GM19193 (cell line): Measurements from ENCODE around the gene IRF7.

Source experiments
- POLR2A ChIP-seq: IDR thresholded peaks from 4 replicates; pipeline ENCODE4 v1.6.1; 2011; ENCODE audit not compliant: insufficient read depth, insufficient read length; ENCODE audit errors: extremely low read depth

The IRF7 gene

DNA sequence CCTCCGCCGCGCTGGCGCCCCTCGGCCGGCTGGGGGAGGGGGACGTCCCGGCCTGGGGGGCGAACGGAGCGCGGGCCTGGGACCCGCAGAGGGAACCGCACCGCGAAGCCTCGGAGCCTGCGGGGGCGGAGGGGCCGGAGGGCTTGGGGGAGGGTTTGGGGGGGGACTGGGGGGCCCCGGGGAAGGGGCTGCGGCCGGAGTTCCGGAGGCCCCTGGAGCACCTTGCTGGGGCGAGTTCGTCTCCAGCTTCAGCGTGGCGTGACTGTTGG, 11.5 kb upstream of the IRF7 start:
- TF ChIP-seq POLR2A = no peak

GRCh38 chr11:626475-627307, 10.9 kb upstream of the IRF7 start, which contains the start of gene SCT:
Gene SCT (minus strand): TSS chr11:627181. CDS start chr11:627143, 38 bp downstream.
- no peak for TF ChIP-seq POLR2A

- TF ChIP-seq POLR2A = no peak
These were observed 10.0 kb upstream of the IRF7 start for GRCh38 chr11:625636-626268.

GRCh38 chr11:624705-625635, 9.2 kb upstream of the IRF7 start, which contains the start of gene CDHR5:
Gene CDHR5 (minus strand): TSS chr11:624955. CDS start chr11:624902, 53 bp downstream.
- TF ChIP-seq POLR2A = no peak

- TF ChIP-seq POLR2A = no peak
These were observed 8.4 kb upstream of the IRF7 start for GRCh38 chr11:623999-624704.

GRCh38 chr11:623349-623869, 7.7 kb upstream of the IRF7 start:
- TF ChIP-seq POLR2A = no peak

DNA sequence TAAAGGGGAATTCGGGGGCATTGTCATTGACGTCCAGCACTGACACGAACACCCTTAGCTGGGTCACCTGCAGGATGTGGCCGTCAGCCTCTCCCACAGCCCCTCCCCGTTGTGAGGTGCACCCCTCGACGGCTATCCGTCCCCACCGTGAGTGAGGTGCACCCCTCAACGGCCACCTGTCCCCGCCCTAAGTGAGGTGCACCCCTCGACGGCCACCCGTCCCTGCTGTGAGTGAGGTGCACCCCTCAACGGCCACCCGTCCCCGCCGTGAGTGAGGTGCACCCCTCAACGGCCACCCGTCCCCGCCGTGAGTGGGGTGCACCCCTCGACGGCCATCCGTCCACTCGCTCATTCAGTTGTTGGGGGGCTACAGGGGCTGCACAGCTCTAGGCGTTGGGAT, 6.1 kb upstream of the IRF7 start:
- no peak for TF ChIP-seq POLR2A

- no peak for TF ChIP-seq POLR2A
These were observed 5.4 kb upstream of the IRF7 start for GRCh38 chr11:620935-621814.

DNA sequence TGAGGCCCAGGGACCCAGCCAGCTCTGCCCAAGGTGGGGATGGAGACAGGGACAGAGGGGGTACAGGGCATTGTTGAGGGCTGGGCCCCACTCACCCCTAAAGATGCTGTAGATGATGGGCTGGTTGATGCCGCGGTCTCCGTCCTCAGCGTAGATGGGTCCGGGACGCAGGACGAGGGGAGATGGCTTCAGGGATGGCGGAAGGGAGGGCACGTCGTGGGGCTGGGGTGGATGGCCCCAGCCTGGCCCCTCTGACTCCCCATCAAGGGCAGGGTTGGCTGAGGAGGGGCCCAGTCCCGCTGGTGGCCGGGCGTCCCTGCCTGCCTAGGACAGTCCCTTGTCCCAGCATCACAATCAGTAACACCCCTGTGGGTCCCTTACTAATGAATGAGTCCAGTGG, 4.5 kb upstream of the IRF7 start:
- TF ChIP-seq POLR2A = no peak

- TF ChIP-seq POLR2A = no peak
These were observed 3.9 kb upstream of the IRF7 start for GRCh38 chr11:619628-620050.

GRCh38 chr11:618856-619627, 3.3 kb upstream of the IRF7 start:
- TF ChIP-seq POLR2A = no peak

GRCh38 chr11:617912-618682, 2.3 kb upstream of the IRF7 start:
- no peak for TF ChIP-seq POLR2A
